Astrocyte of the spinal cord (primary cell): ENCODE data around the gene MLNR.

Source experiments
- DNase-seq: peaks from one replicate; pipeline ENCODE4 v3.0.0; 2011; ENCODE audit warnings: low read depth, low spot score
- H3K4me3 ChIP-seq: 2 replicates; pipeline ENCODE4 v1.5.1; 2011; ENCODE audit warnings: low read depth, mild to moderate bottlenecking, low read length, moderate library complexity
- in situ Hi-C: cut with HindIII; loops from 2 replicates; pipeline ENCODE4 v1.10.0; 2017; ENCODE audit warnings: low sequenced_read_pairs
- TF ChIP-seq, protein P1 (sequence below): IDR thresholded peaks from 2 replicates; pipeline ENCODE4 v1.5.1; 2012; ENCODE audit warnings: low read depth, mild to moderate bottlenecking, low read length, inconsistent platforms

The MLNR gene

DNA sequence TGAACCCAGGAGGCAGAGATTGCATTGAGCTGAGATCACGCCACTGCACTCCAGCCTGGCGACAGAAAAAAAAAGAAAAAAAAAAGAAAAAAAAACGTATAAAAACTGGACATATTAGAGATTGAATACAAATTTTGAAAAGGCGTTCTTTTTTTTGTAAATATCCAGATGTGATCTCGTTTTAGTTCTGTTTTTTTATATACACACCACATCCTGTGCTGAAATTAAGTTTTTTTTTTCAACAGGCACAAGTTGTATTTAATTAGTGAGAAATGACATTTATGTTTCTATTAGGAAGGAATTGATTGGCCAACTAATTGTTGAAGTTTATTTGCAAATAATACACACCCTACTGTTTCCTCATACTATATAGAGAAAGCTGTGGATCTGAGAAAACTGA, 31.2 kb downstream of the MLNR start:
- TF ChIP-seq, protein P1, sequence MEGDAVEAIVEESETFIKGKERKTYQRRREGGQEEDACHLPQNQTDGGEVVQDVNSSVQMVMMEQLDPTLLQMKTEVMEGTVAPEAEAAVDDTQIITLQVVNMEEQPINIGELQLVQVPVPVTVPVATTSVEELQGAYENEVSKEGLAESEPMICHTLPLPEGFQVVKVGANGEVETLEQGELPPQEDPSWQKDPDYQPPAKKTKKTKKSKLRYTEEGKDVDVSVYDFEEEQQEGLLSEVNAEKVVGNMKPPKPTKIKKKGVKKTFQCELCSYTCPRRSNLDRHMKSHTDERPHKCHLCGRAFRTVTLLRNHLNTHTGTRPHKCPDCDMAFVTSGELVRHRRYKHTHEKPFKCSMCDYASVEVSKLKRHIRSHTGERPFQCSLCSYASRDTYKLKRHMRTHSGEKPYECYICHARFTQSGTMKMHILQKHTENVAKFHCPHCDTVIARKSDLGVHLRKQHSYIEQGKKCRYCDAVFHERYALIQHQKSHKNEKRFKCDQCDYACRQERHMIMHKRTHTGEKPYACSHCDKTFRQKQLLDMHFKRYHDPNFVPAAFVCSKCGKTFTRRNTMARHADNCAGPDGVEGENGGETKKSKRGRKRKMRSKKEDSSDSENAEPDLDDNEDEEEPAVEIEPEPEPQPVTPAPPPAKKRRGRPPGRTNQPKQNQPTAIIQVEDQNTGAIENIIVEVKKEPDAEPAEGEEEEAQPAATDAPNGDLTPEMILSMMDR, result no peak
- H3K4me3 ChIP-seq, result no peak overlapping the region
- in situ Hi-C loops, result no loop called here
- no peak for DNase-seq

GRCh38 chr13:49253310-49253709, 33.2 kb downstream of the MLNR start:
- no peak for DNase-seq
- TF ChIP-seq, protein P1, result no peak
- H3K4me3 ChIP-seq, result no peak overlapping the region
- in situ Hi-C loops, result no loop called here

GRCh38 chr13:49254007-49254406, 33.9 kb downstream of the MLNR start:
- no peak overlapping the region for H3K4me3 ChIP-seq
- TF ChIP-seq, protein P1, result no peak
- DNase-seq, result no peak
- in situ Hi-C loops, result no loop called here

- peak; percentile 15 for DNase-seq
These were observed 36.7 kb downstream of the MLNR start for GRCh38 chr13:49256841-49257240.

DNA sequence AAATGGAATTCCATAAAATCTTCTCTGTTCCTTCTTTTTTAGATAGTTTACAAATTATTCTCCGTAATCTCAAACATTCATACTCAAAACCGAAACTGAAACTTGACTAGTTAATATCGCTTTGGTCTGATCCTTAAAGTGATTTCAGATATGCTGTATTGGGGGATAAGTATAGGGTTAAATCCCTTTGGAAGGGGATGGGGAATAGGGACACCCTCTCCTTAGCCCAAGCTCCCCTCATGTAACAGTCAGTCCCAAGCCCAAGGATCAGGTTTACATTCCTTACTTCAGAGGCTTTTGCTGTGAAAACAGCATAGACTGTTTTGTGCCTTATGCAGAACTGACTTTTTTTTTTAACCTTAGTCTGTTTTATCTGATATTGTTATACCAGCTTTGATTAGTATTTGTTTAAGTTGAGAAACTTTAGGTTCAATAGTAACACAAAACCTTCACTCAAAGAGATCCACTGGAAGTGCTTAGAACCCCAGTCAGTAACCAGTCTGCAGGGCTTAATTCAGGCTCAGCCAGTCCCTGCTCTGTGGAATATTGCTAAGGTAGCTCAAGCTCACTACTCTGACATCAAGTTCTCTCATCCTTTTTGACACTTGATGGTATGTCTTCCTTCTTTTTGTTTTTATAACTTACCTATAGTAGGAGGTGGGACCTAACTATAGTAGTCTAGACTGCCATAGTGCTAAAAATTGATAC, 38.1 kb downstream of the MLNR start:
- TF ChIP-seq, protein P1, result no peak
- no peak for DNase-seq
- no peak overlapping the region for H3K4me3 ChIP-seq
- in situ Hi-C loops, result no loop called here

More at GRCh38 chr13:49256841-49257240, 36.7 kb downstream of the MLNR start:
- TF ChIP-seq, protein P1, result no peak
- H3K4me3 ChIP-seq, result no peak overlapping the region
- in situ Hi-C loops, result no loop called here

GRCh38 chr13:49259586-49259985, 39.4 kb downstream of the MLNR start:
- no peak for DNase-seq
- no peak overlapping the region for H3K4me3 ChIP-seq
- TF ChIP-seq, protein P1, result no peak
- in situ Hi-C loops, result no loop called here
